ENCODE data around the gene TNRC6B. TPM values are rescaled to one million over a fixed set of nuclear protein-coding genes. Genes with fewer than 3 reads are reported as not detected.

Gene TNRC6B
- total RNA-seq, 1 experiment from 2014 or later, result 58.1 TPM

- H3K4me1 ChIP-seq (ENCODE audit: insufficient read depth, low read length), result no peaks in the 10 kb centered on the region
- no CpG with 5 or more reads among the region's 10 CpGs for WGBS (ENCODE audit: extremely low coverage, insufficient read length, low lambda C conversion rate)
Measured at GRCh38 chr22:40385036-40385782, 207.5 kb downstream of the TNRC6B start.

More at GRCh38 chr22:40385036-40385782, 207.5 kb downstream of the TNRC6B start:
- Mint-ChIP-seq H3K4me3 (no peak overlapping the region), H3K27me3 (ENCODE audit: low read depth) (no peaks in the 10 kb centered on the region), H3K4me1 (peaks cover 0 to 10% of the 10 kb centered on the region in 2 experiments), H3K36me3 (ENCODE audit: insufficient read depth in 1 of 3, low read depth in 3 of 3) (peaks cover 0 to 5% (median 0%) of the 10 kb centered on the region in 3 experiments; a peak in 4 of 7 replicates), H3K9me3 (no peaks in the 10 kb centered on the region), H3K27ac (peak overlapping the region in 1 of 3 experiments; percentile 12; a peak in 2 of 7 replicates)
- no peak overlapping the region for H4K5ac ChIP-seq (ENCODE audit: insufficient read length, low read depth, low read length)
- no peaks in the 10 kb centered on the region for H3K79me1 ChIP-seq (ENCODE audit: insufficient read depth, low read depth, low read length, poor library complexity, severe bottlenecking)
- no peak overlapping the region for H2BK20ac ChIP-seq (ENCODE audit: low read depth, low read length, poor library complexity, severe bottlenecking)
- no peak overlapping the region for H3K56ac ChIP-seq (ENCODE audit: insufficient read length, low read depth, low read length)
- H4K20me1 ChIP-seq (ENCODE audit: control insufficient read depth, insufficient read depth, insufficient read length), result no peaks in the 10 kb centered on the region
- H3K4me2 ChIP-seq (ENCODE audit: insufficient read depth, insufficient read length, low read length), result no peak overlapping the region
- no peak overlapping the region for H2AFZ ChIP-seq (ENCODE audit: low read length)
- H2BK15ac ChIP-seq (ENCODE audit: low read depth, low read length), result no peak overlapping the region
- H3K23me2 ChIP-seq (ENCODE audit: insufficient read length, low read depth, low read length, poor library complexity, severe bottlenecking), result no peaks in the 10 kb centered on the region
- H3K27ac ChIP-seq (ENCODE audit: insufficient read length, low read depth, low read length), result no peak overlapping the region
- H3K4ac ChIP-seq (ENCODE audit: low read depth, low read length), result no peak overlapping the region
- no peaks in the 10 kb centered on the region for H3K9me3 ChIP-seq (ENCODE audit: control insufficient read depth, low read depth, low read length)
- H3K14ac ChIP-seq (ENCODE audit: insufficient read depth, low read length), result no peak overlapping the region
- H3K79me2 ChIP-seq (ENCODE audit: insufficient read depth, low read length), result peaks cover 4% of the 10 kb centered on the region; the same call in 1 of the 2 replicates
- no peak overlapping the region for H2AK5ac ChIP-seq (ENCODE audit: insufficient read length, low read length)
- H2BK5ac ChIP-seq (ENCODE audit: insufficient read length, low read length), result no peak overlapping the region
- no peak overlapping the region for H2BK120ac ChIP-seq (ENCODE audit: low read depth, low read length, poor library complexity, severe bottlenecking)
- no peak for TF ChIP-seq CTCF (conservative IDR thresholded peaks at IDR 0.05)
- DNase-seq, result no peak
- H4K91ac ChIP-seq (ENCODE audit: insufficient read length, low read depth, low read length), result no peak overlapping the region
- no peaks in the 10 kb centered on the region for H3K27me3 ChIP-seq (ENCODE audit: insufficient read depth, low read length)
- no peak overlapping the region for H3K18ac ChIP-seq (ENCODE audit: insufficient read length, low read depth, low read length)
- no peak overlapping the region for H4K8ac ChIP-seq (replicated peaks; ENCODE audit: insufficient read length, low read depth, low read length)
- H3K23ac ChIP-seq (ENCODE audit: insufficient read length, low read depth, low read length), result no peak overlapping the region
- H3T11ph ChIP-seq (ENCODE audit: low read length), result no peak overlapping the region
- H3K9ac ChIP-seq (ENCODE audit: extremely low read depth, insufficient read length, low read length), result no peak overlapping the region
- H2BK12ac ChIP-seq (ENCODE audit: insufficient read length, low read depth, low read length), result no peak overlapping the region

Other genes with a start within 250 kb of the TNRC6B start
- not detected in 2 replicates for gene TMA7B, start 217.5 kb upstream of the TNRC6B start, total RNA-seq (2021)
- gene FAM83F, start 183.0 kb upstream of the TNRC6B start, total RNA-seq (2021), result 17.4 and 19.6 TPM in 2 replicates
- 172 and 175 TPM in 2 replicates for gene ADSL, start 168.6 kb downstream of the TNRC6B start, total RNA-seq (2021)
- gene SGSM3, start 192.7 kb downstream of the TNRC6B start, total RNA-seq (2021), result 70.7 and 77.5 TPM in 2 replicates

Data from H9 (cell line).